ENCODE measurements around the gene LAMB2. TPM values are rescaled to one million over a fixed set of nuclear protein-coding genes. Genes with fewer than 3 reads are reported as not detected.

The LAMB2 gene
- total RNA-seq, 1 experiment from 2014 or later, result 118 TPM

GRCh38 chr3:49093853-49094767 lies 38.7 kb downstream of the LAMB2 start, which contains the start of gene QRICH1 (continued):
- TF ChIP-seq USF1 (CRISPR knock-in tag; IDR thresholded peaks at IDR 0.05) (0 out of 2 replicates have a peak, but pooled peaks have one; percentile 20), FOXK1 (CRISPR knock-in tag; IDR thresholded peaks at IDR 0.05) (peak; percentile 95), MAX (CRISPR knock-in tag; IDR thresholded peaks at IDR 0.05) (peak; percentile 47), TCF7 (CRISPR knock-in tag; IDR thresholded peaks at IDR 0.05; ENCODE audit: low read depth) (no peak; the same call in 1 of the 2 replicates)

GRCh38 chr3:49092938-49093852 lies 39.7 kb downstream of the LAMB2 start:
- ATAC-seq (peak; percentile 8), DNase-seq (ENCODE audit: low spot score) (peak; percentile 86)
- Mint-ChIP-seq H3K27ac (peak overlapping the region; percentile 94), H3K9me3 (no peaks in the 10 kb centered on the region), H3K4me3 (peak overlapping the region; percentile 89), H3K4me1 (peaks cover 8% of the 10 kb centered on the region), H3K36me3 (peaks cover 22% of the 10 kb centered on the region), H3K27me3 (ENCODE audit: low read depth) (no peaks in the 10 kb centered on the region)
- POLR2A ChIA-PET, result interaction anchor here (0.5 to 3.1 kb wide), 22 partner anchors 10 to 376 kb away, joined by 3 to 40 read pairs (median 6); partner anchors contain the start of genes DAG1, DALRD3, IMPDH2 and LAMB2
- CTCF ChIA-PET, result interaction anchor here (0.6 to 3.7 kb wide), 25 partner anchors 11 to 657 kb away, joined by 3 to 38 read pairs (median 5); partner anchors contain the start of genes AMT, IMPDH2, KLHDC8B and LAMB2
- TF ChIP-seq ZNF263 (CRISPR knock-in tag; IDR thresholded peaks at IDR 0.05; ENCODE audit: low read depth) (no peak), MXD4 (CRISPR knock-in tag; IDR thresholded peaks at IDR 0.05; ENCODE audit: borderline replicate concordance) (no peak), ZNF138 (CRISPR knock-in tag; conservative IDR thresholded peaks at IDR 0.05) (no peak), RELA (CRISPR knock-in tag; IDR thresholded peaks at IDR 0.05; ENCODE audit: borderline replicate concordance) (peak; percentile 81; the same call in 1 of the 2 replicates), CDX4 (CRISPR knock-in tag; IDR thresholded peaks at IDR 0.05; ENCODE audit: borderline replicate concordance) (no peak), ERG (CRISPR knock-in tag; IDR thresholded peaks at IDR 0.05) (0 out of 2 replicates have a peak, but pooled peaks have one; percentile 63), IRF1 (CRISPR knock-in tag; IDR thresholded peaks at IDR 0.05) (0 out of 2 replicates have a peak, but pooled peaks have one; percentile 11), FOXP1 (CRISPR knock-in tag; IDR thresholded peaks at IDR 0.05; ENCODE audit: borderline replicate concordance) (no peak), E2F5 (CRISPR knock-in tag; IDR thresholded peaks at IDR 0.05) (peak; percentile 23; the same call in 1 of the 2 replicates), ELF4 (CRISPR knock-in tag; IDR thresholded peaks at IDR 0.05; ENCODE audit: low read depth) (no peak), AFF4 (CRISPR knock-in tag; IDR thresholded peaks at IDR 0.05; ENCODE audit: borderline replicate concordance) (no peak), ZNF317 (CRISPR knock-in tag; IDR thresholded peaks at IDR 0.05; ENCODE audit: borderline replicate concordance, low read depth) (no peak), ZNF532 (CRISPR knock-in tag; IDR thresholded peaks at IDR 0.05; ENCODE audit: borderline replicate concordance) (no peak)
